WTC11 (cell line): ENCODE measurements around the gene CNTNAP5. TPM values are rescaled to one million over a fixed set of nuclear protein-coding genes. Genes with fewer than 3 reads are reported as not detected.

ENCODE experiments used
- ATAC-seq: fragments of 200-7000 bp; cut with Tn5 transposase; 2 replicates; pipeline ENCODE4 v1.10.0; 2021; ENCODE audit warnings: mild to moderate bottlenecking, moderate library complexity
- CTCF ChIA-PET: fragments of 300-600 bp; sonication (Branson Sonifier 250); formaldehyde crosslinking; loops from one replicate; lab custom pipeline; 2021; ENCODE audit warnings: antibody characterized with exemption; lab: Charles Lee
- POLR2A ChIA-PET: fragments of 350-600 bp; sonication (Branson Sonifier 250); formaldehyde crosslinking; loops from one replicate; lab custom pipeline; 2021; ENCODE audit warnings: antibody characterized with exemption; lab: Charles Lee
- DNase-seq: peaks from one replicate; pipeline ENCODE4 v3.0.0; 2021; ENCODE audit warnings: low spot score
- H3K27ac Mint-ChIP-seq: 2 replicates; pipeline ENCODE4 v1.8.0; 2021; ENCODE audit warnings: mixed read lengths
- H3K27me3 Mint-ChIP-seq: 2 replicates; pipeline ENCODE4 v1.8.0; 2021; ENCODE audit warnings: low read depth, mild to moderate bottlenecking, moderate library complexity, mixed read lengths
- H3K36me3 Mint-ChIP-seq: 2 replicates; pipeline ENCODE4 v1.8.0; 2021; ENCODE audit warnings: mixed read lengths
- H3K4me1 Mint-ChIP-seq: 2 replicates; pipeline ENCODE4 v1.8.0; 2022; ENCODE audit warnings: mixed read lengths
- H3K4me3 Mint-ChIP-seq: 2 replicates; pipeline ENCODE4 v1.8.0; 2021; ENCODE audit warnings: mild to moderate bottlenecking, moderate library complexity, mixed read lengths
- H3K9me3 Mint-ChIP-seq: 2 replicates; pipeline ENCODE4 v1.8.0; 2021; ENCODE audit warnings: mixed read lengths
- AFF4 ChIP-seq: sonication (generic); formaldehyde crosslinking; IDR thresholded peaks from 2 replicates; pipeline ENCODE4 v1.8.1; 2023; ENCODE audit warnings: mild to moderate bottlenecking, missing genetic modification reagents, borderline replicate concordance
- ATF1 ChIP-seq: sonication (generic); formaldehyde crosslinking; IDR thresholded peaks from 2 replicates; pipeline ENCODE4 v1.8.1; 2023; ENCODE audit warnings: mild to moderate bottlenecking, moderate library complexity, missing genetic modification reagents
- ATF3 ChIP-seq: sonication (generic); formaldehyde crosslinking; conservative IDR thresholded peaks from 2 replicates; pipeline ENCODE4 v1.8.1; 2022; ENCODE audit warnings: mild to moderate bottlenecking, missing genetic modification reagents
- CDX4 ChIP-seq: fragments of 250-450 bp; sonication (Bioruptor Pico); IDR thresholded peaks from 2 replicates; pipeline ENCODE4 v1.9.0; 2021; ENCODE audit warnings: moderate library complexity, mild to moderate bottlenecking, inconsistent platforms, borderline replicate concordance
- GTF2I ChIP-seq: fragments of 250-450 bp; sonication (Bioruptor Pico); conservative IDR thresholded peaks from 2 replicates; pipeline ENCODE4 v1.4.0; 2021; ENCODE audit warnings: mild to moderate bottlenecking
- IRF2 ChIP-seq: sonication (generic); formaldehyde crosslinking; IDR thresholded peaks from 2 replicates; pipeline ENCODE4 v1.8.0; 2022; ENCODE audit warnings: low read depth, missing genetic modification reagents, borderline replicate concordance
- KAT7 ChIP-seq: sonication (generic); formaldehyde crosslinking; IDR thresholded peaks from 2 replicates; pipeline ENCODE4 v1.8.1; 2023; ENCODE audit warnings: missing genetic modification reagents, mild to moderate bottlenecking, borderline replicate concordance
- STAT6 ChIP-seq: sonication (generic); formaldehyde crosslinking; conservative IDR thresholded peaks from 2 replicates; pipeline ENCODE4 v1.8.1; 2023; ENCODE audit warnings: mild to moderate bottlenecking, low read depth, missing genetic modification reagents, moderate library complexity
- USF1 ChIP-seq: sonication (generic); formaldehyde crosslinking; IDR thresholded peaks from 2 replicates; pipeline ENCODE4 v1.8.0; 2022; ENCODE audit warnings: mild to moderate bottlenecking, missing genetic modification reagents
- ZBTB21 ChIP-seq: sonication (generic); formaldehyde crosslinking; IDR thresholded peaks from 2 replicates; pipeline ENCODE4 v1.8.1; 2023; ENCODE audit warnings: mild to moderate bottlenecking, missing genetic modification reagents, borderline replicate concordance
- ZNF219 ChIP-seq: sonication (generic); formaldehyde crosslinking; IDR thresholded peaks from 2 replicates; pipeline ENCODE4 v1.8.0; 2023; ENCODE audit warnings: missing genetic modification reagents, mild to moderate bottlenecking, borderline replicate concordance
- ZNF263 ChIP-seq: sonication (generic); formaldehyde crosslinking; IDR thresholded peaks from 2 replicates; pipeline ENCODE4 v1.8.1; 2022; ENCODE audit warnings: low read depth, mild to moderate bottlenecking, moderate library complexity, missing genetic modification reagents
- ZNF423 ChIP-seq: fragments of 250-450 bp; sonication (Bioruptor Pico); IDR thresholded peaks from 2 replicates; pipeline ENCODE4 v2.1.2; 2022; ENCODE audit warnings: mild to moderate bottlenecking, moderate library complexity
- ZNF532 ChIP-seq: fragments of 250-450 bp; sonication (Bioruptor Pico); IDR thresholded peaks from 2 replicates; pipeline ENCODE4 v1.9.0; 2021; ENCODE audit warnings: mild to moderate bottlenecking, borderline replicate concordance
- ZSCAN18 ChIP-seq: fragments of 250-450 bp; sonication (Bioruptor Pico); IDR thresholded peaks from 2 replicates; pipeline ENCODE4 v2.1.2; 2022; ENCODE audit warnings: mild to moderate bottlenecking, moderate library complexity
- total RNA-seq: library from RNA; stranded (reverse); gene quantifications from 3 replicates; pipeline ENCODE4 v1.2.3, GENCODE V29; 2021

The CNTNAP5 gene
- total RNA-seq, 1 experiment from 2014 or later = 0.22 TPM

- no peak for TF ChIP-seq ZNF263 (CRISPR knock-in tag)
- no peak for TF ChIP-seq ZNF219 (CRISPR knock-in tag)
- no peak for TF ChIP-seq ATF3
- TF ChIP-seq KAT7 (CRISPR knock-in tag) = no peak
- no peak for TF ChIP-seq IRF2 (CRISPR knock-in tag)
- no peak for TF ChIP-seq CDX4 (CRISPR knock-in tag)
- no peak for TF ChIP-seq ZSCAN18 (CRISPR knock-in tag)
- TF ChIP-seq ZBTB21 = no peak
Measured at GRCh38 chr2:124514236-124514635, 489.1 kb downstream of the CNTNAP5 start (continued).

GRCh38 chr2:124520953-124521352, 495.9 kb downstream of the CNTNAP5 start:
- Mint-ChIP-seq H3K4me3 (no peak overlapping the region), H3K4me1 (peaks cover 42% of the 10 kb centered on the region), H3K27ac (no peak overlapping the region; the same call in 1 of the 2 replicates)
- TF ChIP-seq ZNF423 (CRISPR knock-in tag) = no peak
- TF ChIP-seq GTF2I (CRISPR knock-in tag) = no peak
- TF ChIP-seq, all 79 proteins: peak for 0
- Mint-ChIP-seq H3K27me3 (no peaks in the 10 kb centered on the region), H3K36me3 (peaks cover 11% of the 10 kb centered on the region), H3K9me3 (peaks cover 16% of the 10 kb centered on the region)
- DNase-seq (no peak), ATAC-seq (no peak)
- CTCF ChIA-PET = no interaction called here
- POLR2A ChIA-PET = no interaction called here

- CTCF ChIA-PET = interaction anchor here (0.7 kb wide), 1 partner anchor 21 kb away, joined by 3 read pairs; no protein-coding TSS in a partner anchor
- ATAC-seq (no peak), DNase-seq (no peak)
- no peak overlapping the region for H3K4me3 Mint-ChIP-seq
- H3K9me3 Mint-ChIP-seq = no peaks in the 10 kb centered on the region
- no peaks in the 10 kb centered on the region for H3K27me3 Mint-ChIP-seq
- peaks cover 42% of the 10 kb centered on the region for H3K4me1 Mint-ChIP-seq
- H3K36me3 Mint-ChIP-seq = no peaks in the 10 kb centered on the region
- no peak overlapping the region for H3K27ac Mint-ChIP-seq
- POLR2A ChIA-PET = no interaction called here
- TF ChIP-seq ZNF532 (CRISPR knock-in tag) (no peak), CDX4 (CRISPR knock-in tag) (no peak), ZNF219 (CRISPR knock-in tag) (no peak), STAT6 (CRISPR knock-in tag) (no peak), AFF4 (no peak), ATF1 (no peak), USF1 (CRISPR knock-in tag) (no peak)
Measured at GRCh38 chr2:124523096-124523495, 498.0 kb downstream of the CNTNAP5 start.
